CD4-positive, alpha-beta T cell treated with Interleukin-12 subunit alpha and Interleukin-12 subunit beta, for 1 hour (primary cell): ENCODE data around the gene SS18L1.

Source experiments
- DNase-seq: peaks from one replicate; pipeline ENCODE4 v3.0.0-alpha.2; 2020

The SS18L1 gene

DNA sequence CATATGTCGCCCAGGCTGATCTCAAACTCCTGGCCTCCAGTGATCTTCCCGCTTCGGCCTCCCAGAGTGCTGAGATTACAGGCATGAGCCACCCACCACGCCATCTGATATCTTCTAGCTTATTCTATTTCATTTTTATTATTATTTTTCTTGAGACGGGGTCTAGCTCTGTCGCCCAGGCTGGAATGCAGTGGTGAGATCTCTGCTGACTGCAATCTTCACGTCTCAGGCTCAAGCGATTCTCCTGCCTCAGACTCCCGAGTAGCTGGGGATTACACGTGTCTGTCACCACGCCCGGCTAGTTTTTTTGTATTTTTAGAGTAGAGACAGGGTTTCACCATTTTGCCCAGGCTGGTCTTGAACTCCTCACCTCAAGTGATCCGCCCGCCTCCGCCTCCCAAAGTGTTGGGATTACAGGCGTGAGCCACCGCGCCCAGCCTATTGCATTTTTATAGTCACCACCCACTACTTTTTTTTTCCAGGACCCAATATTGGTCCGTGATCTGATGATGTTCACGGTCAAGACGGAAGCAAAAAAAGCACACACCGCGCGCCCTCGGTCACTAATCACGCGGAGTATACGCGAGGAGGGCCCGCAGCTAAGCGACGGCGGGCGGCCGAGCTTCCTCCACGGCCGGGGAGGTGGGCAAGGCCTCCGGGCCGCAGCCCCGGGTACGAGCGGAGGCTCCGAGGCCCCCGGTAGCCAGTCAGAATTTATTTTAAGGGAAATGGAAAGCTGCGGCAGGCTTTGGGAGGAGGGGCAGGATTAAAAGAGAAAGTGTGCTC, 22.4 kb upstream of the SS18L1 start:
- DNase-seq = no peak

DNA sequence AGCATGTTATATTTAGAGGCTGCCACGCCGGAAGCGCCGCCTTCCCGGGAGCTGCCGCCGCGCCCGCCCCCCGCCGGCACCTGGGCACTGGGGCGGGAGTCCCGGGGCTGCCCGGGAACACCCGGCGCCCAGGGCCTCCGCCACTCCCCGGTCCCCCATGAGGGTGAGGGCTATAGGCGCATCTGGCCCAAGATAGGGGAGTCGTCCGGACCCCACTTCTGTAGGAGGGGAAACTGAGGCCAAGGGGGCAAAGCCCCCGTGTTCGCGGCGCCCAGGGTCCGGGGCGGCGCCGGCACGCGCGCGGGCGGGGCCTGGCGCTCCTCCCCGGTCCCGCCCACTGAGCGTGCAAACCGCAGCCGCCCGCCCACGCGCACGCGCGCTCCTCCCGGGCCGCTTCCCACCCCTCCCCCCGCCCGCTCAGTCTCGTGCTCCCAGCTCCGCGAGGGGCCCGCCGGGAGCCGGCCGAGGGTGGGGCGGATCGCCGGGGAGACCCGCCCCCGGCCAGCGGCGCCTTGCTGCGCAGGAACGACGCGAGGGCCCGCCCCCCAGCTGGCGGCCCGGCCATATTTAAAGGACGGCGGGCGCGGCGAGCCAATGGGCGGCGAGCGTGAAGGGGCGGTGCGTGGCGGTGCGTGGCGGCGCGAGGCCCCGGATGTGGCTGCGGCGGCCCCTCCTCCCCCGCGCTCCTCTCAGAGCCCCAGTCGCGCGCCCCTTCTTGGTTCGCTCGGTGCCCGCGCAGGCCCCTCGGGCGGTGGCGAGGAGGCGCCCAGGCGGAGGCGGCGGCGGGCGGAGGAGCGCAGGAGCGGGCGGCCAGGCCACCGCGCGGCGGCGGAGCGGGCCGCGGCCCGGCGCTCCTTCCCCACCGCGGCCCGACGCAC, 21.6 kb upstream of the SS18L1 start, which contains the start of gene LSM14B:
TSS of gene LSM14B (plus strand) at position 700 of the 878 bp plus-strand sequence. CDS start 192 bp downstream, outside the sequence.
- peak; percentile 97 for DNase-seq

DNA sequence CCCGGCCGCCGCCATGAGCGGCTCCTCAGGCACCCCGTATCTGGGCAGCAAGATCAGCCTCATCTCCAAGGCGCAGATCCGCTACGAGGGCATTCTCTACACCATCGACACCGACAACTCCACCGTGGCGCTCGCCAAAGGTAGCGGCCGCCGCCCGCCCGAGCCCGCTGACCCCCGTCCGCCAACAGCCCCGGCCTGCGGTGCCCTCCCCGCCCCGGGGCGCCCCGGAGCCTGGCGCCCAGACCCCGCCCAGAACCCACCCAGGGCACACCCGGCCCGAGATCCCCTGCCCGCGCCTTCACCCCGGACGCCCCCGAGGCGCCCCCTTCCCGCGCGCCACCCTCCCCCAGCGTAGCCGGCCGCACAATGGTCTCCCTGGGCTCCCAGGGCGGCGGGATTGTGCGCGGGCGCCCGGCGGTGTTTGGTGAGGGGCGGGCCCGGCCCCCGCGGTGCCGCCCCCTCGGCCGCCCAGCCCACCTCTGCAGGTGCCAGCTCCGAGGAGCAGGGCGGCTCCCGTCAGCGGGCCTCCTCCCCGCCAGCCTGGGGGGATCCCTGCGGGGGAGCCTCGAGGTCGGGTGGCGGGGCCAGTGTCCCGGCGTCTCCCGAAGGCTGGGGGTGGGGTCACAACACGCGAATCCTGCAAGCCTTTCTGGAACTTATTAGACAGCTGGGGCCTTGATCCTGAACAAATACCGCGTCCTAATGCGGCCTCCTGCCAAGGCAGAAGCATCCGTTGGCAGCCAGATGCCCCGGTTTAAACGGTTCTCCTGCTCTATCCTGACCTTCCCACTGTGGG, 20.7 kb upstream of the SS18L1 start:
- DNase-seq = peak; percentile 47

DNA sequence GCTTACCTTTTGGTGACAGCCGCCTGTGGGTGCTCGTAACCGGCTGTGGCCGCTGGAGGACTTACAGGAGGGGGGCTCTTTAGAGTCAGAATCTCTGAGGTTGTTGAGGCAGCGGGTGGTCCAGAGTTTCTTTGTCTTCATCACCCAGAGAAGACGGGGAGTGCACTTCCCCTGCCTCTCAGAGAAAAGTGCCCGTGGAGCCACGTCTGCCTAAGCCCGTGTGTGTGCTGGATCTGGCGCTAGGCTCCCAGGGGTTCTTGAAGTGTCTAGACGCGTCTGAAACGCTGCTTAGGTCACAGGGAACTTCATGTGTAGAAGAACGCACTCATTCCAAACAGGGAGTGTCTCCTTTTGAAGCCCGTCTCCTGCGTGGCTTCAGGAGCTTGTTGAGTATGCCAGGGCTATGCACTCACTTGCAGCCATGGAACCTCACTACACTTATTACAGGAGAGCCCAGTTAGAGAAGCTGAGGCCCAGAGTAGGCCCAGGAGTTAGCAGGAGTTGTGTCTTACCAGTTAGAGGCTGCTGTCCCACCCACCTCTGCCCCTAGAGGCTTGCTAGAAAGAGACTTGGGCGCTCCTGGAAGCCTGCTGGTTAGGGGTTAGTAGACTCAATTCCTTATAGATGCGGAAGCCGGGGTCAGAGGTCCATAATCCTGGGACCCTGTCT, 20.0 kb upstream of the SS18L1 start:
- DNase-seq = no peak

DNA sequence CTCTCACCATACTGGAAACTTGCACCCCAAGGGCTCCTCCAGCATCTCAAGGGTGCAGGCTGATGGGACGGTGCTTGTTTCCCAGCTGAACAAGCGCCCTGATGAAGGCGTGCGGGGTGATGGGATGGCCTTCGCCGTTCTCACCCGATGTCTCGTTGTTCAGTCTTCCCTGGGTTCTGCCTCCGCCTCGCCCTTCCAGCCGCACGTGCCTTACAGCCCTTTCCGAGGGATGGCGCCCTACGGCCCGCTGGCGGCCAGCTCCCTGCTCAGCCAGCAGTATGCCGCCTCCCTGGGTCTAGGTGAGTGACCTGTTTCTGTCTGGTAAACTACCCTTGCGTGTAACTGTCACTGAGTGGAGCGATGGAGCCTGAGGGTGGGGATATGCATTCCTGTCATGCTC, 17.4 kb upstream of the SS18L1 start:
- DNase-seq = no peak

DNA sequence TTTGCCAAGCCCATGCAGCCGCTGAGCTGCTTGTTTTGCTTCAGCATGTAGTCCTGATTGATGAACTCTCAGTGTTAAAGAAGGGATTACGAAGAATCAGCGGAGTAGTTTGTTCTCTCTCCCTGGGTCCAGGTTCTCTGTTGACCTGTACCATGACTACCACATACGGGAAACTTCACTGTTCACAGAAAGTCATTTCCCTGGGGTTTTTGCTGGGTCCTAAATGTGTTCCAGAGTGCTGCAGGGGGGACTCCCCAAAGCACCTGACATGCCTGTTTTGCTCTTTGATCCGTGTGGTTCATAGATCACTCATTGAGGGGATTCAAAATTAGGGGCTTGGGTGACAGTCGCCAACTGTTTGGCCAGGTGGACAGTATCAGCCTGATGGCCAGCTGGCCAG, 15.8 kb upstream of the SS18L1 start:
- DNase-seq = no peak

DNA sequence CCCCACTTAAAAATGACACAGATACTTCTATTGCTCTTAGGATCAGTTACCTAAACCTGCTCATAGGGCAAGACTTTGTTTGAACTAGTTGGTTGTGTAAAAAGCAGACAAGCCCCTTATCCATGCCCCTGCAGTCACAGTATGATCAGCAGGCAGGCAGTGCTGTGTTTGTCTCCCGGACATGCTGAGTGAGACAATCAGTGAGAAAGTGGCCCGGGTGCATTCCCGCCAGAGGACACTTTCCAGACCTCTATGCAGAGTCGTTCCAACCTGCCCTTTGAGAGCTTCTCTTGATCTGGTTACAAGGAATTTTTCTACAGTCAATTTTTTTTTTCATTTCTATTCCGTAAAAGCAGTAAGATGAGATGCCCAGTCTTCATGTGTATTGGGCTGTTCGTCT, 15.1 kb upstream of the SS18L1 start:
- DNase-seq = no peak

DNA sequence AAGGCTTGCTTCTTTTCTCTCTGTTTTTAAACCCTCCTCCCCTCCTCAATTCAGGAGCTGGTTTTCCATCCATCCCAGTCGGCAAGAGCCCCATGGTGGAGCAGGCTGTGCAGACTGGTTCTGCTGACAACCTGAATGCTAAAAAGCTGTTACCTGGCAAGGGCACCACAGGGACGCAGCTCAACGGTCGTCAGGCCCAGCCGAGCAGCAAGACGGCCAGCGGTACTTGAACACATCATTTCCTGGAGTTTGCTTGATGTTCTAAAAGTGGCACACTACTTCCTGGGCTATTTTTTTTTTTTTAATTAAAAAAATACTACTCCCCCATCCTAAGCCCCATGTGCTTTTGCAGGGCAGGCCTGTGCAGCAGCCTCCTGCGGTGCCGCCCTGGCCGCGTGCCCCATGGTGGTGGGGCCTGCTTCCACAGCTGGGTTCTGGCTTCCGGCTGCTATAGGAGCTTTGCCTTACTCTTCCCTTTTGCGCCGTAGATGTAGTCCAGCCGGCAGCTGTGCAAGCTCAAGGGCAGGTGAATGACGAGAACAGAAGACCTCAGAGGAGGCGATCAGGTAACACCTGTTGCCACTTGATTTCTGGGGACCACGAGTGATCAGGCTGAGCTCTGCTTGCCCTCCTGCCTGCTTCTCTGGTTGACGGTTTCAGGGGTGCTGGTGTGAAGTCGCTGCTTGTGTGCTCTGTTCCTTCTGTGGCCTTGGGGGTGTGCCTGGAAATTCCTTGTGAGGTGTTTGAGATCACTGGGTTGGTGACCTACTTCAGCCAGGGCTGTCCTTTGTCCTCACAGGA, 13.6 kb upstream of the SS18L1 start:
- no peak for DNase-seq

DNA sequence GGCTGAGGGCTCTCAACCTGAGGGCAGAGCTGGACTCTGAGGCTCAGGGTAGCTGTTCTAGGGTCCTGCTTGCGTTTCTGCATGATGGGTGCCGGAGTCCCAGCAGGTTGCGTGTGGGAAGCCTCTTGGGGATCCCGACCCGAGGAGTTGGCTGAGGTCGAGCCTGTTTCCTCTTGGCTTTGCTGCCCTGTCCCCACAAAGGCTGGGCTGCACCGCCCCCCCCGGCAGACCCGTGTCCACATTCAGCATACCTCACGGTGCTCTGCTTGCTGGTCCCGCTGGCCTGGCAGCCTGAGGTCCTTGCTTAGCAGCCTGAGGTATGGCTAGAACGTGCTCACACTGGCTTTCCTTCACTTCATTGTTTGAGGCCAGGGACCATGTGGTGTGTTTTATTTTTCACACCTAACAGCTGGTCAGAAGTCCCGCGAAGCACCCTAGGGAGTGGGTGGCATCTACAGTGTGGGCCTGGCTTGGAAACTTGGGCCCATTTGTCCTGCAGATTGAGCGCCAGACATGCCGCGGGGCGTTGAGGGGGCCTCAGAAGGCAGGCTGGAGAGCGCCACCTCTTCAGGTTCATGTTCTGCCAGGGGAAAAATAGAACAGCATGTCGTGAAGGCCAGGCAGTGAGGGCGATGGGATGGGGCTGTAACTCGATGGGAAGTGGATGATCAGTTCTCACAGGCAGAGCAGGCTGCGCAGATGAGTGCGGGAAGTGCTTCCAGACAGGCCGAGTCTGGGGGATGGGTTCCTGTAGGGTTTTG, 11.8 kb upstream of the SS18L1 start:
- no peak for DNase-seq

DNA sequence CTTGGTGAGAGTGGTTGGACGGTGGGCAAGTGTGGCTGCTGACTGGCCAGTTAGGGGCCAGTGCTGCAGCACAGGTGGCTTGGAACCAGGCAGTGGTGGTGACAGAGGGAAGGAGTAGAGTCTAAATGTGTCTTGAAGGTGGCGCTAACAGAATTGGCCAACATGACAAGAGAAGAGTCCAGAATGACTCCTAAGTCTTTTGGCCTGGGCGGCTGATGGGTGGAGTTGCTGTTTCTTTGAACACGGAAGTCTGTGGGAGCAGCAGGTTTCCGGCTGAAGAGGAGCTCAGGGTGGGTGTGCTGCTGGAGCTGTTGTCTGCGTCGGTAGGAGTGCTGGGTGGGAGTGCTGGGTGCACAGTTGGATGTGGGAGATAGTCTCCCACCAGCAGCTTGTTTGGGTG, 11.1 kb upstream of the SS18L1 start:
- no peak for DNase-seq

DNA sequence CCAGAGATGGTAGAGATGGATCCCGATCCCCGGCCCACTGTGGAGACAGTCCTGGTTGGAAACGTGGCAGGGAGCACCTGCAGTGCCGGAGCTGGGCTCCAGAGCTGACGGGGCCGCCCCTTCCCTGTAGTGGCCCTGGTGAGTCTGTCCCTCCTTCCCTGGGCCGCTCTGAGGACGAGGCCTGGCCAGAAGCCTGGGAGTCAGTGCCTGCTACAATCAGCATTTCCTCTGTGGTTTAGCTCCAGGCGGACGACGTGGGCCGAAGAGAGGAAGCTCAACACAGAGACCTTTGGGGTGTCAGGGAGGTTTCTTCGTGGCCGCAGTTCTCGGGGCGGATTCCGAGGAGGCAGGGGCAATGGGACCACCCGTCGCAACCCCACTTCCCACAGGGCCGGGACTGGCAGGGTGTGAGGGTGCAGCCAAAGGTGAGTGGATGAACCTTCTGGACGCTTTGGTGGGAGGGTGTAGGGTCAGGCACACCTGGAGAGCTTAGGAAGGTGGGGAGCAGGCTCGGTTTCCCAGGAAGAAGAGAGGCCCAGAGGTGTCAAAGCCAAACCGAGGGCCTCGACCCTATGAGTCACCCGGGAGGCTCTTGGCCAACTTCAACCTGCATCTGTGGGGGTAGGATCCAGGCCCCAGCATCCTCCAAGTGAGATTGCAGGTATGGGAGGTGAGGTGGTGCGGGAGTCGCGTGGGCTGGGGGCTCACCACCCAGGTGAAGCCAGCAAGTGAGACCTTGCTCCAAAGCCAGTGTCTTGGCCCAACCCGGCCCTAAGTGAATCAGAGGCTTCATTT, 10.3 kb upstream of the SS18L1 start:
- no peak for DNase-seq

DNA sequence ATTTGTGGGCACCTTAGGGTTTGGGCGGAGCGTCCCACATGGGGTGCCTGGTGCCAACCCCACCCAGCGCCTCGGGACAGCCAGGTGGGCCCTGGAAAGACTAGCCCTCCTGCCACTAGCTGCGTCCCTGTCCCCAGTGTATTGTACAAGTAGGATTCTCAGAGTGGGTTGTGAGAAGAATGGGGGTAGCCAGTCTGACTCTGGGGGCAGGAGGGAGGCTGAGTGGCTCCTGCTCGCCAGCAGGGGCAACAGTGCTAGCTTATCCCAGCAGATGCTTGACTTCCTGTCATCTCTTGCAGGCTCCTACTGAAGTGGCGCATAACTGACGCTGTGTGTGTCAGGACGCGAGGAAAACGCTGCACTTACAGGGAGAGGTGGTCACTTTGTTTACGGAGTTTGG, 9.7 kb upstream of the SS18L1 start:
- no peak for DNase-seq

DNA sequence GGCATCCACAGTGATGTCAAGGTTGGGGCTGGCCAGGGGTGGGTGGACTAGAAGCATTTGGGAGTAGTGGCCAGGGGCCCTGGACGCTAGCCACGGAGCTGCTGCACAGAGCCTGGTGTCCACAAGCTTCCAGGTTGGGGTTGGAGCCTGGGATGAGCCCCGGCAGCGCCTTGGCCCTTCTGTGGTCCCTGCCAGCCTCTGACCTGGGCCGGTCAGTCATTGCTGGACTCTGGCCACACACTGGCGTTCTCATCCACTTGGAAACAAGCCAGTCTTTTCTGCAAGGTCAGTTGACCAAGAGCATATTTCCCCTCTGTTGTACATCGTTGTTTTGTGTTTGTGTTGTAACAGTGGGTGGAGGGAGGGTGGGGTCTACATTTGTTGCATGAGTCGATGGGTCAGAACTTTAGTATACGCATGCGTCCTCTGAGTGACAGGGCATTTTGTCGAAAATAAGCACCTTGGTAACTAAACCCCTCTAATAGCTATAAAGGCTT, 8.8 kb upstream of the SS18L1 start:
- no peak for DNase-seq

DNA sequence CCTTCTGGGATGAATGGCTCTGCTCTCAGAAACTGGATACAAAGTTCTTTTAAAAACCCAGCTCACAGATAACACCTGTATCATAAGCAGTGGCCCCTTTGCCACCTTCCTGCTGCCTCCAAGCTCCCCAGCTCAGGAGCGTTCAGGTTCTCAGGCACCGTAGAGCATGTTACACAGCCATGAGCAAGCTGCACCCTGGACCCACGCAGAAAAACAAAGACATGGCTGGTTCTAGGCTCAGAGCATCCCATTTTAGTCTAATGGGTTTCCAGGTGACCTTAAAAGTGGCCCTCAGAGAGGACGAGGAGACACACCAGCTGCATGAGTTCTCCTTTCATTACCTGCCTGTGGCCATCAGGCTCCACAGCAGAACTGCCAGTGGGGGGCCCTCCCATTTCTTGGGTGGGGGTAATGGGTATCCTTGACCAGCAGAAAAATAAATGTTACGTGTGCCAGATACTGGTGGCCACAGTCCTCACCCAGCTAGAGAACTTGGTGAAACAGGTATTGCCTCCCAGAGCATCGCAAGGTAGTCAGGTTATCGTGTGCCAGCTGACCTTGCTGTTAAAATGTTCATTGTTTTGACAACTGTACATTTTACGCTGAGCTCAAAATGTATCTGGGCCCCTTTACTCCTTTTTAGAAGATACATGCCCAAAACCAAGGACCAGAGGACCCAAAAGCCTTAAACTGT, 7.8 kb upstream of the SS18L1 start:
- no peak for DNase-seq

DNA sequence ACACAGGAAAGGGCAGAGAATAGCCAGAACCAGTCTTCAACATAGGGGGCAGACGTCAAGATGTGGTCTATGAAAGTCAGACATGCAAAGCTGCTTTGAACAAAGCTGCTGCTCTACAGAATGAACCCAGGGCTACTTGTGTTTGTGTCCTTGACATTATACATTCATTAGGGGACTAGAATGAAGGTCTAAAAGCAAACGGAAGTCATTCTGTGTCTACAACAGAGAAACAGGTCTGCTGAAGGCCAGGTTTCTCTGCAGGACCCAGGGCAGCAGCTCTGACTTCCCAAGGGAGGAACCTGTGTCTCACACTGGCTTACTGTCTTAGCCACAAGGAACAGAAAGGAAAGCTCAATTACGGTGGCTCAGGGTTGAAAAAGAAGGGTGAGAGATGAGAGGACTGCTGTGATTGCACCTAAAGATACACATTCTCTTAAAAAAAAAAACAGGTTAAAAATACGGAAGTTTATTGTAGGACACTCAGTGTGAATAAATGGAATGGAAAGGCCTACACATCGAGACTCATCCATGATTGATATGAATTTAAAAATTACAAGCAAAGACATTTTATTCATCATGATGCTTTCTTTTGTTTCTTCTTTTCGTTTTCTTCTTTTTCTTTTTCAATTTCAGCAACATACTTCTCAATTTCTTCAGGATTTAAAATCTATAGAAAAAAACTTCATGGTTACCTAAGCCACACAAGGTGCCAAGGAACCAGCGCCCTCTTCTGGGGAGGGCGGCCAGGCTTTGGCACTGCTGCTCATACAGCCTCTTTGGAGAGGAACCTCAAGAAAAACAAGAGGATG, 7.1 kb upstream of the SS18L1 start:
- peak; percentile 80 for DNase-seq

DNA sequence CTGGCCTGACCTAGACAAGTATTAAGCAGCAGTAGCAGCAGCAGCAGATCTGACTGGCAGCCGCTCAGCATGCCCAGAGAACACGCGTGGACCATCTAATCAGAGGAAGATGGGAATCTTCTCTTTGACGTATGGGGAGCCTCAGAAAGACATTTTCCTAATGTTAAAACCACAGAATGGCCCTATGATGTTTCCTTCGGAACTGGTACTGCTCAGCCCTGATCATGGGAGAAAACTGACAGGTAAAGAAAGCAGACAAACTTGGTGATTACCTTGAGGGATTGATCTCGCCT, 6.5 kb upstream of the SS18L1 start:
- DNase-seq = no peak

DNA sequence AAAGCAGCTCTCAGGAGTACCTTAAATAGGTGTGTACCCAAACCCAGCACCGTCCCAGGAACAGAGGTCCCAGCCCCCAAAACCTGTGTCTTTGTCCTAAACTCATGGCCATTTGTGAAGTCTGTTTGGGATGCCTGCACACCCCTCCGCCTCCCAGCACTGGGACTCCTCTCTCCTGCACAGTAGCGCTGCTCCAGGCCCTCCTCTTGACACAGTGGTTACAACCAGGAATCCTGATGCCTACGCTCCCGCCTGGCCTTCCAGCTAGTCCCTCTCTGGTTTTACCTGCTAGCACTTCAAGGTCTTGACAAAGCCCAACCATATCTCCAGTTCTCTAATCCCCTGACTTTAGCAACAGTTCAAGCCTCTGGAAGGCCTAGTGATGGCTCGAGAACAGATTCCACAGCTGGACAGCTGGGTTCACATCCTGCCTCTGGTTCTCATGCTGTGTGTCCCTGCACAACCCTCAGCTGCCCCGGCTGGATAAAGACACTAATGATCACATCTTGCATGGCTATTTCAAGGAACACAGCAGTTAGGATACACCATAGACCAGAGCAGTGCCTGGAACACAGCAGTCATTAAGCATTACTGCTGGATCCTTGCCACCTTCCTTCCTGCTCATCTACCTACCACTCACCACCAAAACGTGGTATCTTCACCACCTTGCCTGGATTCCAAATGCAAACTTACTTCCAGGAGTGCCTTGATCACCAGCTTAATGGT, 5.9 kb upstream of the SS18L1 start:
- no peak for DNase-seq

DNA sequence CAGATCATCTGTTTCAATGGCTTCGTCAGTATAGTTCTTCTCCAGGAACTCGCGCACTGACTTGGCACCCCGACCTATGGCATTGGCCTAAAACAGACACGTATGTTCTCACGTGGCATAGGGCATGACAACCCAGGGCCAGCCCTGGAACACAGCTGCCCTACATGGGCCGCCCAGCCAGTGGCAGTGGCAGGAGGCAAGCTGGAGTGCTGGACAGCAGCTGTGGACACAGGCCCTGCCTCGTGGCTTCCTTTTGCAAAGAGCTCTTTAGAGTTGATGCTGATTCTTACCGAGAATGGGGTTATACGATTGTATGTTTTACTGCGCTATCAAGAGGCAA, 5.4 kb upstream of the SS18L1 start:
- no peak for DNase-seq
